NCI-H526 (cell line): ENCODE results near the gene CACNA1D.

Experiments
- DNase-seq, 2 experiments: peaks; one replicate each; lab custom pipeline; 2025; lab: John Stamatoyannopoulos, UW

CACNA1D gene

DNA sequence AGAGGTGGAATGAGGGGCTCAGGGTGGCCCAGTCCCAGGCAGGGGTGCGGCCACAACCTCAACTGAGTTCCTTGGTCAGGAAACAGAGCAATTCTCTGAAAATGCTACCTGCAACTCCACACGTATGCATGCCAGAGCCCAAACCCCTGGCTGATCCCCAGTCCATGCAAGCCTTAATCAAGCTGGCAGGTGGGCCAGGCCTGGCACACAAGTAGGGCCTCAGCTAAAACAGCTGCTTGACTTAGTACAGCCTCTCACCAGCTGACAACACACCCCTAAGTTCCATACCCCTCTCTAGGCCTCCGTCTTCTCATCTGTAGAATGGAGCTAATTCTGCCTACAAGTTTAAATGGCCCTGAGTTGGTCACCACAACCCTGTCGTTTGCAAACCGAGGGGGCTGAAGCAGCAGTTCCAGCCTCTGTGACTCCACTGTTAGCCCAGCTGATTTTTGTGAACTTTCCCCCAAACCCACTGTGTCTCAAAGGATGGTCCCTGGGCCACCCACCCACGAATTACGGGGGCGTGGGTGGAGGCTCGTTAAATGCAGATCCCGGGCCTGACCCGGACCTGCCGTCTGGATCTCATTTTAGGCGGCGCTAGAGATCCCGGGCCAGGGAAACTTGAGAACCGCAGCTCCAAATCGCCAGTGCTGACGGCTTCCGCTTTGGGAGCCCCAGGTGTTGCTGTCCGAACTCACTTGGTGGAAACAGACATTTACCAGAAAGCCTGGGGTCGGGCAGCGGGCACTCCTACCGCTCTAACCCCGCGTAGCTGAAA is 350.9 kb downstream of the CACNA1D start:
- peak; percentile 20 to 76 for DNase-seq

DNA sequence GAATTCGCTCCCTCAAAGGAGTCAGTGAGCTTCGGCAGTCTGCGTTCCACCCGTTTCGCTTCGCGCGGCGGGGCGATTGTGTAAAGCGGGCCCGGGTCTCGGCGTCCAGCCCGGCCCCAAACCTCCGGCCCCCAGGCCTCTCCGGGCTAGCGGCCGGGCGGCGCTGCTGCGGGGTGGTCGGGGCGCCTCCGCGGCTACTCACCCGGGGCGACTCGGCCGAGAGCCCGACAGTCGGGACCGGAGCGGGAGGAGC is 351.4 kb downstream of the CACNA1D start:
- DNase-seq, result no peak

DNA sequence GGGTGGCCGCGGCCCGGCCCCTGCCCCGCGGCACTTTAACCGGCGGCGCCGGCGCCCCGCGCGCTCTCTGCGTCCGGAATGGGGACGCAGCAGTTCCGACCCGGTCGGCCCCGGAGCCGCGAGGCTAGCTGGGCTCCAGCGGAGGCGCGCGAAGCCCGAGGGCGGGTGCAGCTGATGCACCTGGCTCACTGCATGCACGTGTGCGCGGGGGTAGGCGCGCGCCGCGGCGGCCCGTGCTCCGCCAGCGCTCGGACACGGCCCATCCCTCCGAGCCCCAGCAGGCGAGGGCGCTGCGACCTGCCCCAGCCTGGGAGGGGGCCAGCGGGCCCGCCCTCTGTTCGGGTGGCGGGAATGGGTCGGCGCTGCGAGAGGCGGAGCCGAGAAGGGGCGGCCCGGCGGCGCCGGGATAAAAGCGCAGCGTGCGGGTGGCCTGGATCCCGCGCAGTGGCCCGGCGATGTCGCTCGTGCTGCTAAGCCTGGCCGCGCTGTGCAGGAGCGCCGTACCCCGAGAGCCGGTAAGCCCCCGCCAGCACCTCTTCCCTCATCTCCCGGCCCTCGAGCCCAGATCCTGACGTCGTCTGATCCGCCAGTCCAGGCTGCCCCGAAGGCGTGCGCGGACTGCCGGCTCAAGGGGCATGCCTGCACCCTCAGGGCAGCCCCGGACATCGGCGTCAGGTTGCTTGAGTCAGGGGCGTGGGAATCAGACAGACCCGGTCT is 351.9 kb downstream of the CACNA1D start, which contains the start of the genes CHDH and IL17RB:
CHDH (minus strand) TSS at position 286 of the 717 bp plus-strand sequence. CDS start 22,411 bp downstream, outside the sequence.
IL17RB (plus strand) TSS at position 435 of the 717 bp plus-strand sequence; CDS start at position 456, 21 bp downstream.
- peak; percentile 66 to 94 for DNase-seq

DNA sequence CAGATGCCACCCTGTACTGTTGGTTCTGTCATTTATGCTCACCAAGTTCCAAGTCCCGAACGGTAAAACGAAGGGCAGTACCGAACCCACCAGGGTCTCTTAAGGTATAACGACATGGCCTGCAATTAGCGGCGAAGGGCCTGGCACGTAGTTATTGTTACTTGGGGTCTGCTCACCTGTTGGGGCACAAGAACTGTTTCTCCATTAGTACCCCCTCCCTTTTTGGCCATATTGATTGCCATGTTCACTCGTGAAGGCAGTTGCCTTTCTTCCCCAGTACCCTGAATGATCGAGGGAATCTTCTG is 352.4 kb downstream of the CACNA1D start:
- peak in 1 of 2 experiments; percentile 56 for DNase-seq

DNA sequence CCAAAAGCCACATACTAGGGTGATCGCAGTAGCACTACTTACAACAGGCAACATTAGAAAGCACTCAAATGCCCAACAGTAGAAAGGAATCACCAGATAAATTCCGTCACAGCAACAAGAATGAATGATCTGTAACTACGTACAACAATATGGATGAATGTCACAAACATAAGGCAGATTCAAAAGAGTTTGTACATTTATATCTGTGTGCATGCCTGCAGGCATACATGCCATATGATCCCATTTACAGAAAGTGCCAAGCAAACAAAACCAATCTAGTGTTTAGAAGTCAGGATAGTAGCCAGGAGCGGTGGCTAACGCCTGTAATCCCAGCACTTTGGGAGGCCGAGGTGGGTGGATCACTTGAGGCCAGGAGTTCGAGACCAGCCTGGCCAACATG is 355.5 kb downstream of the CACNA1D start:
- no peak for DNase-seq

DNA sequence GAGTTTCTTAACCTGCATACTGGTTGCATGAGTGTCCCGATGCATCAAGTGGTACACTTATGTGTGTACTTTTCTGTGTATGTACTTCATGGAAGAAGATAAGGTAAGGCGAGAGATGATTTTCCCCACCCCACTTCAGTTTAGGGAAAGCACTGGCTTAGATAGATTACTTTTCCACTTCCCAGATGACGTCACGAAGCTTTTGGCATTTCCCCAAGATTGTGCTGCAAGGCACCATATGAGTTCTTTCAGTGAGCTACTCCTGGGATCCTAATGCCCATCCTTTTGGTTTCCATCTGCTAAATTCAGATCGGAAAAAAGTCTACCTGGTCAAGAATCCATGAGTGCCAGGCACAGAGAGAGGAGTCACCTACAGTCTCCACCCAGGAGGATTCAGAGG is 356.5 kb downstream of the CACNA1D start:
- DNase-seq, result no peak

DNA sequence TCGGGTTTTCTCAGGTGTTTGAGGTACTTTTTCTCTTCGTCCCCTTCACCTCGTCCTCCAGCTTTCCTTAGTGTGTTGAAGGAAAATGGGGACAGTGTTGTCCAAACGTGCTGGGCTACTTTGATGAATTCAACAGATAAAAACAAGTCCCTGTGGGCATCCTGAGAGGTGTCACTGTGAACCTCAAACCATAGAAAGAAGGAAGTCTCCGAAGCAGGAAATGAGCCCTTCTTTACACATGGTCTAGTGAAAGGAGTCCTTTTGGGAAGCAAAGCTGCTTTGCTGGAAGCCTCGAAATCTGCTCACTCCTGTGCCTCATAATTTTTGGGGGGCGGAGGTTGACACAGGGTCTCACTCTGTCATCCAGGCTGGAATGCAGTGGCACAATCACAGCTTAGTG is 362.6 kb downstream of the CACNA1D start:
- DNase-seq, result no peak

DNA sequence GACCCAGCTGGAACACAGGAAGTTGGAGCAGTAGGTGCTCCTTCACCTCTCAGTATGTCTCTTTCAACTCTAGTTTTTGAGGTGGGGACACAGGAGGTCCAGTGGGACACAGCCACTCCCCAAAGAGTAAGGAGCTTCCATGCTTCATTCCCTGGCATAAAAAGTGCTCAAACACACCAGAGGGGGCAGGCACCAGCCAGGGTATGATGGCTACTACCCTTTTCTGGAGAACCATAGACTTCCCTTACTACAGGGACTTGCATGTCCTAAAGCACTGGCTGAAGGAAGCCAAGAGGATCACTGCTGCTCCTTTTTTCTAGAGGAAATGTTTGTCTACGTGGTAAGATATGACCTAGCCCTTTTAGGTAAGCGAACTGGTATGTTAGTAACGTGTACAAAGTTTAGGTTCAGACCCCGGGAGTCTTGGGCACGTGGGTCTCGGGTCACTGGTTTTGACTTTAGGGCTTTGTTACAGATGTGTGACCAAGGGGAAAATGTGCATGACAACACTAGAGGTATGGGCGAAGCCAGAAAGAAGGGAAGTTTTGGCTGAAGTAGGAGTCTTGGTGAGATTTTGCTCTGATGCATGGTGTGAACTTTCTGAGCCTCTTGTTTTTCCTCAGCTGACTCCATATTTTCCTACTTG is 363.8 kb downstream of the CACNA1D start:
- peak in 1 of 2 experiments; percentile 15 for DNase-seq

DNA sequence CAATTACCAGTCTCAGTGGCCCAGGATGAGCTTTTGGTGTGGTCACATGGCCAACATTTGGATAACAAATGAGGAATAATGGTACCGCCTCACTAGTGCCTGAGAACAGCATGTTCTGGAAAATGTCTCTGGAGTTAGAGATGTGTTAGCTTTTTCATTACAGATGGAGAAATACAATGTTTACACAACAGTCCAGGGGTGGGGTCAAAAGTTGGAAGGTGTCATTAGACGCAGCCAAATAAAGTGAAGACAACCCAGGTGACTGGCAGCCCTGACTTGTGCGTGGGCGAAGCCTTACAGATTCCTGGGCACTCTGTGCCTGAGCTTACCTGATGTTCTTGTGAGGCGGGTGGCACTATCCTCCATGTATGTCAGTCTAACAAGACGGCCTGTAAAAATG is 364.8 kb downstream of the CACNA1D start:
- DNase-seq, result peak; percentile 37 to 72

DNA sequence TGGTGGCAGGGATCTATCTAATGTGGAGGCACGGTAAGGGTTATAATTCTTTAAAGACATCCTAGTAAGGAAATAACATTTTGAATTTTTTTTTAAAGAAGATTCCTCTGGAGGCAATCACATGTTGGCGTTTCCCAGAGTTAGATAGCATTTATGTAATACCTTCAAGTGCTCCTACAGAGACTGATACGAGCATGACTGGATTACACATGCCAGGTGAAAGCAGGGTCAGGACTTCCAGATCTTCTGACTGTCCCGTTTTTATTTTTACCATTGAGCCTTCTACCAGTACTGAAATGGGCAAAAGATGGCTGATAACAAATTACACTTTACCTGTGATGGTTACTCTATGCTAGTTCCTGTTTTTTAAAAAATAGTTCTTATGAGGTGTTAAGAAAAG is 365.8 kb downstream of the CACNA1D start:
- no peak for DNase-seq

DNA sequence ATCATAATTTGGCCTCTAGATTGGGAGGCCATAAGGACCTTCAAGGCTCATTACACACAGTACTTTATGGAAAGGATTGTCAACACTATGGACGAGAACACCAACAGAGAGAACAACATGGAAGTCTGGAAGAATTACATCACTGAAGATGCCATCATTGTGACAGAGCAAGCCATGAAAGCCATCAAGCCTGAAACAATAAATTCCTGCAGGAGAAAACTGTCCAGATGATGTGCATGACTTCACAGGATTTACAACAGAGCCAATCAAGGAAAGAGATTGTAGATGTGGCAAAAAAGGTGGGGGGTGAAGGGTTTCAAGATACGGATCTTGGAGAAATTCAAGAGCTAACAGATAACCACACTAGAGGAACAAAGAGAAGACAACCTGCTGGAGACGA is 367.8 kb downstream of the CACNA1D start:
- DNase-seq, result no peak

DNA sequence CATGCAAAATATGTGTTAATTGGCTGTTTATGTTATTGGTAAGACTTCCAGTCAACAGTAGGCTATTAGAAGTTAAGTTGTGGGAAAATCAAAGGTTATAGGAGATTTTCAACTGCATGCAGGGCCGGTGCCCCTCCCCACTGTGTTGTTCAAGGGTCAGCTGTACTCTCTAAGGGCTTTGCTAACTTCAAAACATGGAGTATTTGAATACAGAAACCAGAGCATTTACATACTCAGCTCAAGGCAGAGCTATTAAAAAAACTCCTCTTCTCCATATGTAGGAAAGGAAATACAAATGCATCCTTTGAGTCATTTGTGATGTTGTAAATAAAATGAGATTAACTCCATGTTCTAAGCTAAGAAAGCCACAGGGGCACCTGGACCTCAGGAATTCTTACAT is 368.7 kb downstream of the CACNA1D start:
- peak; percentile 79 to 89 for DNase-seq
